Erythroblast (primary cell): ENCODE measurements around the gene TOM1L2.

Experiments used
- DNase-seq, 2 experiments: peaks; one replicate each; lab custom pipeline; 2025; lab: John Stamatoyannopoulos, UW
- GATA1 ChIP-seq: IDR thresholded peaks from 2 replicates; pipeline ENCODE4 v1.6.1; 2011; ENCODE audit warnings: low read depth, mild to moderate bottlenecking, control low read depth, low read length, moderate library complexity
- POLR2A ChIP-seq: IDR thresholded peaks from 2 replicates; pipeline ENCODE4 v1.6.1; 2011; ENCODE audit warnings: mild to moderate bottlenecking, low read length

The TOM1L2 gene

DNA sequence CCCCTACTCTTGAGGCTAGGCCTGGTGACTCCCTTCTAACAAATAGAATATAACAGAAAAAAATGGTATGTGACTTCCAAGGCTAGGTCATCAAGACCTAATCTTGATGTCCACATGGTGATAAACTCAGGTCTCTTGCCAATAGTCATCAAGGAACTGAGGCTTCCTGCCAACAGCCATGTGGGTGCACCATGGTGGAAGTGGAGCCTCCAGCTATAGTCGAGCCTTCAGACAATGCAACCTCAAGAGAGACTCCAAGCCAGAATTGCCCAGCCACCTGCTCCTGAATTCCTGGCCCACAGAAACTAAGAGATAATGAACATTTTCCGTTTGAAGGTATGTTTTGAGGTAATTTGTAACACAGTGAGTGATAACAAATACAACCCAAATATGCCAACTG lies 79.5 kb downstream of the TOM1L2 start:
- no peak for TF ChIP-seq POLR2A
- TF ChIP-seq GATA1: no peak
- DNase-seq: no peak

DNA sequence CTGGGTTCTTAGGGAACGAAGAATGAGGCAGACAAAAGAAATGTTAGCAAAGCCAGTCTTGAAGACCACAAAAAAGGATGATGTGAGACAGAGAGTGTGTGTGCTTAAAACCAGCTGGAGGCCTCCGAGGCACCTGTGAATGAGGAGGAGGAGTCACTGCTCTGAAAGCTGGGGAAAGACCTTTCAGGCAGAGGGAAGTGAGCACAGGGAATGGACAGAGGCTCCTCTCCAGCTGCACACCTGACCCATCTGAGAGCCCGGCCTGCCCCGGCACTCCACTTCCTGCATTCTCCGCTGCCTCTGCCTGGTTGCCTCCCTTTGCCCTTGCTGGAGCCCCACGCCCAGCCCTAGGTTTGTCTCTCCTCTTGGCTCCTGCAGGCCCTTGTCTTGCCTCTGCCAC lies 80.2 kb downstream of the TOM1L2 start:
- TF ChIP-seq POLR2A: no peak
- TF ChIP-seq GATA1: no peak
- DNase-seq: no peak

DNA sequence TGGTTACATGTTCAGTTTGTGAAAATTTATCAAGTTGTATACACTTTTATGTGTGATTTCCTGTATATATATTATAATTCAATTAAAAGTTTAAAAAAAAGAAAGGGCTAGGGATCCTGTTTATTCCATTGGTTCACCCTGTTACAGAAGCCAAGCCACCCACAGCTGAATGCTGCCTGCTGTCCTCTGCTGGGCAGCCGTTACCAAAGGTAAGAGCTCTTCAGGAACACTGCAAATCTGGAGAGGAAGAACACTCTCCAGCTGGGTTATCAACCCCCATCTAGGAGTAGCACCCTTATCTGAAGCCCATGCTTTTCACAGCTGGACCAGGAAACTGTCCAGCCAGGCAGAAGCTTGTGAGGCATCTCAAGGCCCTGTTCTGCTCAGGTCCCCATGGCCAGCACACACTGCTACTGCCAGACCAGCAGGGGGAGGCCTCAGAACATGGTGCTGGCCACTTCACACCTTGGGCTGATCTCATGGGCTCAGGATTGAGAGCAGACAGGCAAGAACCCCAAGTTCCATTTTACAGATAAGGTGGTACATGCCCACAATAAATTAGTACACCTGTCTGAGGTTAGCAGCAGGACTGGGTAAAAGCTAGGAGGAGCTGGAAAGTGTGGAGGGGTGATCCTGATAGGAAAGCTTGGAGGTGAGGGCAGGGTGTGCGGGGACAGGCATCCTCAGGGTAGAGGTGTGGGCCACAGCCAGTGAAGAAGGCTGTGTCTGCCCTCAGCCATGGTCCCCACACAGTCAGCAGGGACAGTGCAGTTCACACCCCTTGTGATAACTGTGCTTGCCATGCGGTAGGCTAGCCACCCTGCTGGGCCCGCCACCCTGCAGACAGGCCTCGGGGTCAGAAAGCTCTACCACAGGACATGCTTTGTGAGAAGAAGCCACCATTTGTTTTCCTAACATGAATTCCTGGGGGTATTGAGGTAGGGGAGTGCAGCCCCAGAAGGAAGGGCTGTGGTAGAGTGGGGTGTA lies 81.1 kb downstream of the TOM1L2 start:
- peak; percentile 69 to 70 for DNase-seq

DNA sequence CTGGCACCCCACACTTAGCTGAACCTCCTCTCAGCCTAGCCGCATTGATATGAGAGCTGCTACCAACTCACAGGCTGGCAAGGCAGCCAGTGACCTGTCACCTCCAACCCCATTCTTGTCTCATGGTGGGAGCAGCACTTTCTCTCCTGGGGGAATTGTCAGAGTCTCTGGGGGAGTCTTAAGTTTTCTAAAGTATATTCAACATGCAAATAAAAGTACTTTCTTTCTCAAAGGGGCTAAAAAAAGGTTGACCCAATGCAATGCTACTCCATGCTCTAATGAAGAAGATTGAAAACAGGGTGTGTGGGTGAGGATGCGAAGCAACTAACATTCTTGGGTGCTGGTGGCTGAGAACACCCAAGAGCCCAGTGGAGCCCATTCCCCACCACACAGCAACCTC lies 82.3 kb downstream of the TOM1L2 start:
- TF ChIP-seq POLR2A: no peak
- TF ChIP-seq GATA1: no peak
- DNase-seq: no peak

More for the DNA sequence above, 81.1 kb downstream of the TOM1L2 start:
- TF ChIP-seq GATA1 (no peak), POLR2A (no peak)

DNA sequence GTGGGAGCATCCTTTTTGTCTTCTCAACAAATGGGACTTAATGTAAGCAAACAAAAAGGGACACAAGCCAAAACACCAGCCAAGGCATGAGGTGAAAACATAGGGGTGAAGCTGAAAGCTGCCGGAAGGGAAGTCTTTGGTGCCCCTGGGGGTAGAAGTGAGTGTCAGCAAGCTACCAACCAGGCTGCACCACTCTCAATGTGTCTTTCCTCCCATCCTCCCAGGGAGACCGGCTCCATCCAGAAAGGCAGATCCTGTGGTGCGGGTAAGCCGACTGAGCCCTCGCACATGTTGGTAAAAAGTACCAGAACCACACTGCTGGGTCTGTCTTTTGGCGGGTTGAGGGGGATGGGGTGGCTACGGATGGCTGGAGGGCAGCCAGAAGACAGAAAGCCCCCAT lies 83.4 kb downstream of the TOM1L2 start:
- DNase-seq: peak in 1 of 2 experiments; percentile 8
- TF ChIP-seq POLR2A (no peak), GATA1 (no peak)

DNA sequence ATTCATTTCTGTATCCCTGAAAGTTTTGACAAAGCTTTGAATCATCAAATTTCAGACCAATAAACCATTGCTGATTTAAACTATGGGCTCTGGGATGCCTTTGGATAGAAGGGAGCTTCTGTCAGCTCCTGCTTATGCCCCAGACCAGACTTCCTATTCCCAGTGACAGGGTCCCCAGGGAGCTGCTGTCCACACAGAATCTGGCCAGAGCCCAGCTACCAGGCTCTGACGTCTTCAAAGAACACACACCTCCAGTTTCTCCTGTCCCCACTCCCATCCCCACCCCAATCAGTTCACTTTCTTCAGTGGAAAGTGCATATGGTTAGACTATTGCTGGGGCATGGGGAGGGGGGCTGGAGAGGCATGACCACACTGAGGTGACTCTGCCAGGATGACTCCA lies 83.8 kb downstream of the TOM1L2 start:
- no peak for DNase-seq

DNA sequence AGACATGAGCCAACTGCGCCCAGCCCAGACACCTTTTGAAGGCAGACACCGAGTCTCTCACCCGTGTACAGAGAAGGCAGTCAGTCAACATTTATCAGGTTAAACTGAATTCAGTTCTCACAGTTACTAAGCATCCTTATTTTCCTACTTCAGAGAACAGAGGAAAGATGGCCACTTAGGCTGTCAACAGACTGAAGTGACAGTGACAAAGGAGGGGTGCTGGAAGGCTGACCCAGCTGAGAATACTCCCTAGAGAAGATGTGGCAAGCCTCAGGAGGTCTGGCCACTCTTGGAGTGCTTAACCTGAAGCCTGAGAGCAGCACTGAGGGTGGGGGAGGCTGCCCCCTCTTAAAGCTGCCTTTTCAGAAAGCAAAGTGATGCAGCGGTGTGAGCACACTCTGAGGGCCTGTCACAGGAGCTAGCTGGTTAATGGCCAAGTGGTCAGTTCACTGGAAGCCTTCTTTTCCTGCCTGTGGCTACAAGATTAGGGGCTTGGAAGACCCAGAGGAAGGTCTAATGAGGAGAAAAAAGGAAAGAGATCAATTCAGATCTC lies 84.4 kb downstream of the TOM1L2 start:
- no peak for DNase-seq
- TF ChIP-seq POLR2A (no peak), GATA1 (no peak)

More for the DNA sequence above, 83.8 kb downstream of the TOM1L2 start:
- TF ChIP-seq POLR2A: no peak
- no peak for TF ChIP-seq GATA1

DNA sequence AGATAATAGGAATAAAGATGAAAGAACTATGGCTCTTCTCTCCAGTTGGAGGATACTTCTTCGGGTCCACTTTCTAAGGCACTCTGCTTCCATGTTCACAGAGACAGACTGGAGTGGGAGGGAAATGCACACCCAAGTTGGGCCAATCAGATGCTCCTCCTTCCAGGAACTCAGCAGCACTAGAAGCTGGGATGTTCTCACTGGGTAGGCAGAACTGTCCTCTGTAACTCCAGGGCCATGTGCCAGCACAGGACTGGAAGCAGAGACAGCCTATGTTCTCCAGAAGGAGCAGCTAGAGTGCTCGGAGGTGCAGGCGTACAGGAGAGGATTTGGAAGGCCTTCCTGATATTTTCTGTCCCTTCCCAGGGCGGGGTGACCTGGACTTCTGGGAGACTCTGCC lies 85.5 kb downstream of the TOM1L2 start:
- TF ChIP-seq POLR2A: no peak
- no peak for TF ChIP-seq GATA1
- no peak for DNase-seq

DNA sequence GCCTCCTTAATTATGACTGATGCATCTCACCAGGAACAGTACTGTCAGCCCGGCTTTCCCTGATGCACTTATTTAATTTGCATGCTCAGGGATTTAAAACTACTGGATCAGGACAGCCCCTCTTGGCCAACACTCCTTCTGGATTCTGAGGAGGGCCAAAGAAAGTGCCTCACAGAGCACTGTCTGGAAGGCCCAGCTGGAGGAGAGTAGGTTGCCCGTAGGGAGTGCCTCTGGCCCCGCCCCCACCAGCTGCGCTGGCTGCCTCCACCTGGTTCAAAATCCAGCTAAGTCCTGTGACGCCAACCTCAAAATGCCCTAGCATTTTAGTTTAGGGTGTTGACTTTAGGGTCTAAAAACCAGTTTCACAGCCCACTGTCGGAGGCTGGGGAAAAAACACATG lies 86.0 kb downstream of the TOM1L2 start:
- no peak for DNase-seq
- no peak for TF ChIP-seq GATA1
- no peak for TF ChIP-seq POLR2A

DNA sequence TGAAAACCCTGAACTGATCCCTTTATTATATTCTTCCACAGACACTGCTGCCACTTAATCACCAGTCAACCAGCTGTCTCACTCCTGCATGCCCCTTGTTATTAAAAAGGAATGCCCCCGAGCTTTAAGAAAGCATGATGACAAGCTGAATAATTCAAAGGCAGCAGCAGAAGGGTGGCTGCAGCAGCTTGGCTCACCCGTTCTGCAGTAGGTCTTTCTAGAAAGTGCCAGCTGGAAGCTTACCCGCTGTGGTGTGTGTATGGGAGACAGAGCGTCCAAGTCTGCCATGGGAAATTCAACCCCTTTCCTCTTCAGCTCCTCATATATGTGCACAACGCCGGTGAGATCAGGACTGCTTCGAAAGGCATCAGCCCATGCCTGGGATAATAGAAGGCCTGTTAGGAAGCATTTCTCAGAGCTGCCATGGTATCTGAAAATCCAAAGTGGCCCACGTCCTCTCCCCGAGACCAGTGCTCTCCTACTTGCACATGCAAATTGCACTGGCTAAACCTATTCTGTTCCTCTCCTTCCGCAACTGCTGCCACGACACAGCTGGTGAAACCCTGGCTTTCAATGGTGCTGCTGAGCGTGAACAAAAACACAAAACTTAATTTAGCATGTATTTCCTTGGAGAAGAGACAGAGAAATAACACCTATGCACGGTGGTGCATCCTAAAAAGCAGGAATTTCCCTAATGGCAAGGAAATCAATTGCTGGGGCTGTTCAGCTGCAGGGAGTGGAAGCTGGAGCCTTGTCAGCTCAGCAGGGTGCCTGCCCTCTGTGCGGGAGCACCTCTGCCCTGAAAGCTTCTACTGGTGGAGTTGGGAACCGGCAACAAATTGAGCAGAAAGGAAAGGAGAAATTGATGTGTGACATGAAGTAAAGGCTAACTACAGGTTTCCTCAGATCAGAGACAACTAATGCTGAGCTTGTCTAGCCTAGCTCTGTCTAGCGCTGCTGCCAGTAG lies 87.5 kb downstream of the TOM1L2 start:
- TF ChIP-seq GATA1 (no peak), POLR2A (no peak)
- no peak for DNase-seq

DNA sequence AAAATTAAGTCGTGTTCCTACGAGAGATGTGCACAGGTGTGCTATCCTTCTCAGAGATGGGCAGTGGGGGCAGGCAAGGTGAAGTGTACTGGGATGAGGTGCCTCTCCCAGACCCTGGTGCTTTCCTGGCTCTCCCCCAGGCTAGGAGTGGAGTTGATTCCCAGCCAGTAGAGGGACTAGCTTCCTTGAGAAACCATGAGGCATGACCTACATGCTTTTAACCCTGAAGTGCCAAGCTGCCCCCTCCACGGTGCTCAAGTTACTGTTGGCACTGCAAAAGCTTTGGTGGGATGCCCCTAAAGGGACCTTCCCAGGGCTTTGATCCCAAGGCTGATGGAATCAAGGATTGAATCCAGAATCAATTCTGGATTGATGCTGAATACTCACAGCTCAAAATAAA lies 88.4 kb downstream of the TOM1L2 start:
- no peak for DNase-seq
- TF ChIP-seq GATA1: no peak
- TF ChIP-seq POLR2A: no peak

DNA sequence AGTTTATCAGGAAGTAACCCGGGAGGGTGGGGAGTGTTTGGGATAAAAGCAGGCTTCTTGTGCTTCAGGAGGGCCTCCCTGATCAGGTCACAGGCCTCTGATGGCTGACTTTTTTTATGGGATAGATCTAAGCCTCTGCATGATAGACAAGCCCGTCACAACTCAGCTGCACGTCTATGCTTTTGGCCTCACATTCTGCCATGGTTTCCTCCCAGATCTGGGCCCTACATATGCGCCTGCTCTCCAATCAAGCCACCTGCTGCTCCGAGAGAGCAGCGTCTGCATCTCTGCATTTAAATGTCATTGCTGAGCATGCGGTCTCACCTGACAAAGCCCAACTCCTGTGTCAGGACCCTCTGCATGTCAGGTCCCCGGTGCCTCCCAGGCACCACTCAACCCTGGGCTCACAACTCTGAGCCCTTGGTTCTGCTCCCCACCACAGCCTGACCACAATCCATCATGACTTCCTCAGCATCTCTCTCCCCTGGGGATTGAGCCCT lies 90.1 kb downstream of the TOM1L2 start:
- no peak for TF ChIP-seq GATA1
- TF ChIP-seq POLR2A: no peak
- no peak for DNase-seq

DNA sequence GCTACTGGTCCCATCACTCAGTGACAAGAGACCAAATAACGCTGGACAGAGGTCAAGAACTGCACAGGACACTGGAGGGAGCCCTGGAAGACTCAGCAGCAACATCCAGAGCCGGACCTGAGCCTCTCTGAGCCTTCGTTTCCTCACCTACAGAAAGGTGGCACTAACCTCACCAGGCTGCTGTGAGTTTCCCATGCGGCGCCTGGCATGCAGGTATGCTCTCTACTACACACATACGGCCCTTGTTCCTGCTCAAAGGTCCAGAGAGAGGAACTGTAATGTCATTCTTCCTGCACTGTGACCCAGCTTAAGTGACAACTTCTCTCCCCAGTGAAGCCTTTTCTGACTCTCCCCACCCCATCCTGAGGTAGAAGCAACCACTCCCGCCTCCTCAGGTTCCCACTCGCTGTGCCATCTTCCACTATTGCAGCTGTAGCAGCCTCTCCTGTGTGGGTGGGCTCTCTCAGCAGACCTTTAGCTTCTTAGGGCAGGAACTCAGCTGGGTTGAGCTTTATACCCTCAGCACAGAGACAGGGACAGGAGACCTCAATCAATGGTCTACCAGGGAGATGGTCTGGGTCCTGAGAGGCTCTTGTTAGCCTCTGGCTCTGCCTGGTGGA lies 91.5 kb downstream of the TOM1L2 start:
- TF ChIP-seq GATA1 (no peak), POLR2A (no peak)
- no peak for DNase-seq
